Vagina (tissue), 2 donors: Measurements from ENCODE around the gene TIGIT. TPM values are rescaled to one million over a fixed set of nuclear protein-coding genes. Genes with fewer than 3 reads are reported as not detected.

Experiments used
- DNase-seq, 2 donors: peaks; one replicate each; pipeline ENCODE4 v3.0.0-alpha.2; 2017; ENCODE audit errors: extremely low spot score in 2 of 2
- H3K27ac ChIP-seq: fragments of 200-600 bp; sonication (generic); one replicate; pipeline ENCODE4 v1.5.1; 2019
- H3K27me3 ChIP-seq: fragments of 200-600 bp; sonication (generic); one replicate; pipeline ENCODE4 v1.5.1; 2019
- H3K36me3 ChIP-seq, 2 donors: fragments of 200-600 bp; sonication (generic); one replicate each; pipeline ENCODE4 v1.5.1; 2017 to 2019
- H3K4me1 ChIP-seq: fragments of 200-600 bp; sonication (generic); one replicate; pipeline ENCODE4 v1.5.1; 2019
- H3K4me3 ChIP-seq, 2 donors: fragments of 200-600 bp; sonication (generic); 1 replicate in 1 of 2; 2 replicates in 1 of 2; pipeline ENCODE4 v1.5.1; 2016 to 2019
- H3K9me3 ChIP-seq: fragments of 200-600 bp; sonication (generic); one replicate; pipeline ENCODE4 v1.5.1; 2019
- CTCF ChIP-seq, 3 experiments: fragments of 450-650 bp in 2 of 3; fragments of 200-600 bp in 1 of 3; sonication (generic) in 1 of 3; IDR thresholded peaks; one replicate each; pipeline ENCODE4 v1.5.1; 2017 to 2019; ENCODE audit warnings: antibody characterized with exemption in 3 of 3, mild to moderate bottlenecking in 2 of 3, moderate library complexity in 2 of 3
- POLR2A ChIP-seq, 2 donors: fragments of 450-650 bp; IDR thresholded peaks; one replicate each; pipeline ENCODE4 v1.6.1; 2017; ENCODE audit warnings: antibody characterized with exemption in 2 of 2, mild to moderate bottlenecking in 2 of 2, moderate library complexity in 2 of 2
- POLR2AphosphoS5 ChIP-seq, 2 donors: sonication (generic); formaldehyde crosslinking; IDR thresholded peaks; one replicate each; pipeline ENCODE4 v1.9.0; 2017; ENCODE audit warnings: antibody characterized with exemption in 2 of 2, mild to moderate bottlenecking in 2 of 2, low read depth in 1 of 2; ENCODE audit not compliant: insufficient read depth in 1 of 2
- intact Hi-C: fragments of 100-400 bp; cut with DNase I; formaldehyde crosslinking; loops from one replicate; pipeline ENCODE4 v1.15.1; 2023
- total RNA-seq: library from RNA; depleted of rRNA; stranded (reverse); fragments of >200 nt; gene quantifications from one replicate; pipeline ENCODE4 v1.2.3, GENCODE V29; 2016

TIGIT gene
- total RNA-seq, 1 donor from 2014 or later: 8.6 TPM

DNA sequence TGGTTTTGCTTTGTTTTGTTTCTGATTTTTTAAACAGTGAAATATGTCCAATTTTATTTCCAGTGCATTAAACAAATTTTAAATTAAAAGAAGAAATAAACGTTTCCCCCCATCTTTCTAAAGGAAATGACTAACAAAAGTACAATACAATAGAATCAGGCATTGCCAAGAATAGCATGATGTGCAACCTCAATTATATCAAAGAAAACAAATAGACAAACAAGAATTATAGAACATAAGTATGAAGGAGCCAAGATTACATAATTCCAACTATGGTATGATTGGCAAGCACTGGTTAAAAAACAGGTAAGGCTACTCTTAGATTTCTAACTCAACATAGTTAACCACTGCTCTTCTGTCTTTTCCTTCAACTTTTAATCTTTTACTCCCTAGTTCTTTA lies 26.4 kb downstream of the TIGIT start:
- intact Hi-C loops: no loop called here
- Histone ChIP-seq H3K27ac (no peak overlapping the region), H3K4me3 (no peak overlapping the region), H3K36me3 (no peaks in the 10 kb centered on the region), H3K27me3 (no peaks in the 10 kb centered on the region), H3K9me3 (no peaks in the 10 kb centered on the region), H3K4me1 (no peaks in the 10 kb centered on the region)
- TF ChIP-seq CTCF (IDR thresholded peaks at IDR 0.05) (no peak), POLR2A (IDR thresholded peaks at IDR 0.05) (no peak), POLR2AphosphoS5 (IDR thresholded peaks at IDR 0.05; ENCODE audit: insufficient read depth in 1 of 2, low read depth in 1 of 2) (no peak)
- DNase-seq: no peak

GRCh38 chr3:114323546-114324254 lies 29.9 kb downstream of the TIGIT start:
- TF ChIP-seq POLR2AphosphoS5 (IDR thresholded peaks at IDR 0.05; ENCODE audit: insufficient read depth in 1 of 2, low read depth in 1 of 2): no peak
- no peak for TF ChIP-seq CTCF (IDR thresholded peaks at IDR 0.05)
- TF ChIP-seq POLR2A (IDR thresholded peaks at IDR 0.05): no peak
- Histone ChIP-seq H3K4me1 (no peaks in the 10 kb centered on the region), H3K36me3 (no peaks in the 10 kb centered on the region), H3K9me3 (no peaks in the 10 kb centered on the region), H3K4me3 (no peak overlapping the region), H3K27me3 (no peaks in the 10 kb centered on the region), H3K27ac (no peak overlapping the region)
- no peak for DNase-seq
- intact Hi-C loops: no loop called here

DNA sequence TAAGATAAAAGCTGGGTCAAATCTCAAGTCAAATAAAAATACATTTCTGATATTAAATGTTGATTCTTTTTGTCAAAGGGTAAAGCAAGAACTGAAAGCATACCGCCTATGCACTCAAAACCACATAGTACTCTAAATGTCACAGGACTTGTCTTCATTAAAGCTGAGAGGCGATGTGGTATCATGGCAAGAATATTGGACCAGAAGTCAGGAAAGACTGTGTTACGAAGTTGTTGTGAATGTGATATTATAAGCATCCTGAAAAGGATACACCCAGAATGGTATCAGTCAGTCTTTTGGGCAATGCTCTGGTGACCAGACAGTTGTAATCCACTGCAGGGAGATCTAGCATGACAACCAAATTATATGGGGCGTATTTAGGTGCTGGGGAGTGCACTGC lies 33.8 kb downstream of the TIGIT start:
- H3K4me3 ChIP-seq: no peak overlapping the region
- H3K27ac ChIP-seq: no peak overlapping the region
- H3K36me3 ChIP-seq: no peaks in the 10 kb centered on the region
- TF ChIP-seq POLR2AphosphoS5 (IDR thresholded peaks at IDR 0.05; ENCODE audit: insufficient read depth in 1 of 2, low read depth in 1 of 2): no peak
- no peak for TF ChIP-seq CTCF (IDR thresholded peaks at IDR 0.05)
- TF ChIP-seq POLR2A (IDR thresholded peaks at IDR 0.05): no peak
- intact Hi-C loops: no loop called here
- H3K27me3 ChIP-seq: no peaks in the 10 kb centered on the region
- H3K4me1 ChIP-seq: no peaks in the 10 kb centered on the region
- H3K9me3 ChIP-seq: no peaks in the 10 kb centered on the region
- no peak for DNase-seq

DNA sequence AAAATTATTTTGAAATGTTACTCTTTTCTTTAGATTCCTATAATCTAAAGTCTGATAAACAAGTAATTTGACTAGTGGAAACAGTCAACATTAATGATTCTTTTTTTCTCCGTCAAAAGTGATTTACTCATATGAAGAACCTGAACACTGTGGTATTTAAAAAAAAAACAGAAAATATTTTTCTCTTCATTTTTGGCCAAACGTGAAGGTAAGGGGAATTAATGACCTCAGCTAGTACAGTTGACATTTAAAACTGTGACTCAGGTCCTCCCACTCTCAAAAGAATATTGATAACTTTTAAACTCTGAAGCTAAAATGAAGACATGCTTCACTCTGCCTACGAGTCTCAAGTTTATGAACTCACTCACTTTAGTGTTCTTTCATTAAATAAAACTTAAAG lies 34.5 kb downstream of the TIGIT start:
- H3K9me3 ChIP-seq: no peaks in the 10 kb centered on the region
- intact Hi-C loops: no loop called here
- H3K27me3 ChIP-seq: no peaks in the 10 kb centered on the region
- no peak overlapping the region for H3K27ac ChIP-seq
- DNase-seq: no peak
- H3K4me1 ChIP-seq: peaks cover under 1% of the 10 kb centered on the region
- TF ChIP-seq POLR2A (IDR thresholded peaks at IDR 0.05): no peak
- TF ChIP-seq CTCF (IDR thresholded peaks at IDR 0.05): no peak
- TF ChIP-seq POLR2AphosphoS5 (IDR thresholded peaks at IDR 0.05; ENCODE audit: insufficient read depth in 1 of 2, low read depth in 1 of 2): no peak
- no peaks in the 10 kb centered on the region for H3K36me3 ChIP-seq
- no peak overlapping the region for H3K4me3 ChIP-seq

DNA sequence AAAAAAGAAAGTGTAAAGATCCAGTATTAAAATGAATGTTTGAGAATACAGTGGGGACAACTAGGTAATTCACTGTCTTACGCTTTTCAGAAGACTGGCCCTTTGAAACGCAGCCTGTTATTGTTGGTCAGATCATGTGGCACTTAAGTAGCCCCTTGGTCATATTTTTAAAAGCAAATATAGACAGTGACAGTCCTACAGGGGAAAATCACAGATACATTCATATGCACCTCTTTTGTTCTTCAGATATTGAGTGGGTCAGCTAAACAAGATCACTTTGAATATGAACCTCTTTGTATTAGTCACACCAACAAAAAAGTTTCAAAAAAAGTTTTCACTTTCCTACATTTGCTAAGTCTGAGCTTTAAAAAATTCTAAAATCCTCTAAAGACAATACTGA lies 36.0 kb downstream of the TIGIT start:
- intact Hi-C loops: no loop called here
- Histone ChIP-seq H3K4me3 (no peak overlapping the region), H3K36me3 (no peaks in the 10 kb centered on the region), H3K9me3 (no peaks in the 10 kb centered on the region), H3K27me3 (no peaks in the 10 kb centered on the region), H3K27ac (no peak overlapping the region), H3K4me1 (peaks cover 7% of the 10 kb centered on the region)
- TF ChIP-seq POLR2A (IDR thresholded peaks at IDR 0.05): no peak
- no peak for TF ChIP-seq POLR2AphosphoS5 (IDR thresholded peaks at IDR 0.05; ENCODE audit: insufficient read depth in 1 of 2, low read depth in 1 of 2)
- TF ChIP-seq CTCF (IDR thresholded peaks at IDR 0.05): no peak
- DNase-seq: no peak
